Fibroblast of mammary gland (primary cell): ENCODE data around the gene FBXW7.

Experiments used
- DNase-seq: peaks from one replicate; pipeline ENCODE4 v3.0.0-alpha.2; 2010; ENCODE audit warnings: low read depth
- H3K4me3 ChIP-seq: 2 replicates; pipeline ENCODE4 v1.5.1; 2011; ENCODE audit warnings: low read depth, mild to moderate bottlenecking, low read length, moderate library complexity; ENCODE audit not compliant: control insufficient read depth
- TF ChIP-seq, protein P1 (sequence below): conservative IDR thresholded peaks from 2 replicates; pipeline ENCODE4 v1.5.1; 2011; ENCODE audit warnings: low read depth, low read length, inconsistent platforms; ENCODE audit not compliant: control insufficient read depth, insufficient read depth

Gene FBXW7

DNA sequence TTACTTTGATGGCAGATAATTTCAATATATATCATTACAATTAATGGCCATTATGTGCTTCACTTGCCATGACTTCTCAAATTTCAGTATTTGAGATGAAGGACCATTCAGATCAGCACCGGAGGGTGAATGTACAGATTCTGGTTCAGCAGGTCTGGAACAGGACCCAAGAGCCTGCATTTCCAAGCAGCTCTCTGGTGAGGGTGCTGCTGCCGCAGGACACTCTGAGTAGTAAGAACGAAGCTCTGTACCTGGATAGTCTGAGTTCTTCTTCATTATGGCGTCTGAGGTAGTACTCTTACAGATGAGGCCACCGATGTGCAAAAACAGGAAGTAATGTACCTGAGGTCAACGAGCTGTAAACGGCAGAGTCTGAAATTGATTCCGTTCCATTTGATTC, 228.2 kb downstream of the FBXW7 start:
- TF ChIP-seq, protein P1, sequence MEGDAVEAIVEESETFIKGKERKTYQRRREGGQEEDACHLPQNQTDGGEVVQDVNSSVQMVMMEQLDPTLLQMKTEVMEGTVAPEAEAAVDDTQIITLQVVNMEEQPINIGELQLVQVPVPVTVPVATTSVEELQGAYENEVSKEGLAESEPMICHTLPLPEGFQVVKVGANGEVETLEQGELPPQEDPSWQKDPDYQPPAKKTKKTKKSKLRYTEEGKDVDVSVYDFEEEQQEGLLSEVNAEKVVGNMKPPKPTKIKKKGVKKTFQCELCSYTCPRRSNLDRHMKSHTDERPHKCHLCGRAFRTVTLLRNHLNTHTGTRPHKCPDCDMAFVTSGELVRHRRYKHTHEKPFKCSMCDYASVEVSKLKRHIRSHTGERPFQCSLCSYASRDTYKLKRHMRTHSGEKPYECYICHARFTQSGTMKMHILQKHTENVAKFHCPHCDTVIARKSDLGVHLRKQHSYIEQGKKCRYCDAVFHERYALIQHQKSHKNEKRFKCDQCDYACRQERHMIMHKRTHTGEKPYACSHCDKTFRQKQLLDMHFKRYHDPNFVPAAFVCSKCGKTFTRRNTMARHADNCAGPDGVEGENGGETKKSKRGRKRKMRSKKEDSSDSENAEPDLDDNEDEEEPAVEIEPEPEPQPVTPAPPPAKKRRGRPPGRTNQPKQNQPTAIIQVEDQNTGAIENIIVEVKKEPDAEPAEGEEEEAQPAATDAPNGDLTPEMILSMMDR = no peak
- no peak overlapping the region for H3K4me3 ChIP-seq
- DNase-seq = no peak

DNA sequence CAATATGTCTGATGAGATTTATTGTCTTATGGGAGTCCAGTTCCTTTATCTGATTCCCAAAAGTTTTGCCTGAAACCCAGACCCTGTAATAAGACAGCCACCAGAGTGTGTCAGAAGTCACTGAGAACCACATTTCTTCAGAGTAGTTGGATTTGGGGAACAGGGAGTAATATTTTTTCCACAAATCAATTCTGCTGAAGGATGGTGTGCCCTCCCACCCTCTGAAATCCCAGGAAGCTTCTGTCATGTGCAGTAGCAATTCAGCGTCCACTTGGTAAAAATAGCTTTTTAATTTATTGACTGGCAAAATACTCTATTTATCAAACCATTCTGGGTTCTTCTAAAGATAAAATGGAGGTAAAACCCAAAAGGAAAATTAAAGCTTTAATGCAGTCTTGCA, 229.4 kb downstream of the FBXW7 start:
- H3K4me3 ChIP-seq = no peak overlapping the region
- TF ChIP-seq, protein P1 = no peak
- no peak for DNase-seq

DNA sequence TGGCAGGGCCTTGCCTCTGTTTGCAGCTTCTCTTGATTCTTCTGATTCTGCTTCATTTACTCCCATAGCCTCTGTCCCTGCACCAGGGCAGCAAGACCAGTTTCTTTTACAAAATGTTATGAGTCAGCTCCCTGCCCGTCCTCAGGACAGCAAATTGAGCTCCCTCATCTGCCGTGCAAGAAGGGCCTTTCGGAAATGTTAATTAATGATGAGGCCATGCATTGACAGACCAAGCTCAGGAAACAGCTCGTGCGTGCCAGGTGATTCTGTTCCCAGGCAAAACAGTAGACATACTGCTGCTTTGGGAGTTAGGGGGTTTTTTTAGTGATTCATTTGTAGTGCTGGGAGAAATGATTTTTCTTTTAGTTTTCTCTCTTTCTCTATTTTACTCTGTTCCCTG, 231.7 kb downstream of the FBXW7 start:
- DNase-seq = peak; percentile 30
- TF ChIP-seq, protein P1 = no peak

DNA sequence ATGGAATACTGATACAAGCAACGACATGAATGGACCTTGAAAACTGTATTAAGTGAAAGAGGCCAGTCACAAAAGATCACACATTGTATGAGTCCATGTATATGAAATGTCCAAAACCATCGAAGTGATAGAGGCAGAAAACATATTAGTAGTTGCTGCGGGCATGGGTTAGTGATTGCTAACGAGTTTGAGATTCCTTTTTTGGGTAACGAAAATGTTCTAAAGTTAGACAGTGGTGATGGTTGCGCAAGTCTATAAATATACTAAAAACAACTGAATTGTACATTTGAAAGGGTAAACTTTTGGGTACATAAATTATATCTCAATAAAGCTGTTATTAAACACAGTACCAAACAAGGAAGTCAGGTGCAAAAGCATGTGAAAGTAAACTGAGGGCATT, 234.5 kb downstream of the FBXW7 start:
- TF ChIP-seq, protein P1 = no peak
- no peak overlapping the region for H3K4me3 ChIP-seq
- no peak for DNase-seq

More for the DNA sequence above, 231.7 kb downstream of the FBXW7 start:
- H3K4me3 ChIP-seq = no peak overlapping the region

DNA sequence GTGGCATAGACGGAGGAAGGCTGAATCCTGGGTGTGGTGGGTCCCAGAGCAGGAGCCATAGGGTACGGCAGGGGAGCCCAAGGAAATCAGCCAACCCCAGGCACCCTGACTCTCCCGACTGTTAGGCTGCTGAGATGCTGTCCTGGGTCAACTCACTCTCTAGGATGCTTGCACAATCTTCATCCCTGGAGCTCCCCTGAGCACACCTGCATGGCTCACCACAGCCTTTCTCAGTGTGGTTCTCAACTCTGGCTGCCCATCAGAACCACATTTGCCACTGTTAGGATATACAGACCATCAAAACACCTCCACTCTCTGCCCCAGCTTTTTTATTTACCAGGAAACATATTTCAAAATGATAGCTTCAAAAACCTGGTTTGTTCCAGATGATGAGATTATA, 236.3 kb downstream of the FBXW7 start:
- H3K4me3 ChIP-seq = no peak overlapping the region
- TF ChIP-seq, protein P1 = no peak
- DNase-seq = no peak

DNA sequence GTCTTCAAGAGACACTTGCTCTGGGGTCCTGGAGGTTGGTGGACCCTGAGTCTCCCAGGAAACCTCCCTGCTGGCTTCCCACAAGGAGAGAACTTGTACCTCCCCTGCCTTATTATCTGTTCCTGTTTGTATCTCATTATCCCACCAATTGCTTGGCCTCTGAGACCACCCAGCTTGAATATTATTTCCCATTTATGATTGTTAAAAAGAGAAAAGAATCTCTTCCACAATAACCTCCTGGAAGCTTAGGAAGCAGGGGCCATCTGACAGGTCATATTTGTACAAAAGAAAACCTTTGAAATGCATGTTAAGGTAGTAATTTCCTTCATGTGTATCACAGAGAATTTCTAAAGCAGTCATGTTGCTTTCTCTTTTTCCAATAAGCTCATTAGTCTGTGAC, 239.5 kb downstream of the FBXW7 start:
- TF ChIP-seq, protein P1 = no peak
- H3K4me3 ChIP-seq = no peak overlapping the region
- DNase-seq = no peak

DNA sequence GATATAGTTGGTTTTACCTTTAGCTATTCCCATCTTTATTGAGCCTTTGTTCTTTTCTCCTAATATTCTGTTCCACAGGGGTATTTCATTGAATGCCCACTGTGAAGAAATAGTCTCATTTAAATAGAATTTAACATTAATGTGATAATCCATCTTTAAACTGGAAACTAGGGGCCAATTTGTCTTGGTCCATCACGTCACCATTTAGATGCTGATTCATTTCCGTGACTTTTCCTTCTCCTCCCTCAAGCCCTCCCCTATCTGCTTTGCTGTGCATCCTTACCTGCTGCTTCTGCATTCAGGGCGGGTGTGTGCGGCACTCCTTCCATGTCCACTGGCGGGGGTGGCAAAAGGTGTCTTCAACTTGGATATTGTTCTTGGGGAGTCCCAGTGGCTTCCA, 241.1 kb downstream of the FBXW7 start:
- H3K4me3 ChIP-seq = no peak overlapping the region
- no peak for DNase-seq
- TF ChIP-seq, protein P1 = no peak
